MM.1S (cell line): Measurements from ENCODE around the gene CPEB3.

ENCODE experiments used
- EZH2 ChIP-seq: fragments of 300-600 bp; sonication (generic); optimal IDR thresholded peaks from 2 replicates; pipeline ENCODE3; 2017; ENCODE audit warnings: low read depth, mild to moderate bottlenecking, antibody characterized with exemption, low read length, mixed read lengths
- EZH2phosphoT487 ChIP-seq: fragments of 300-600 bp; sonication (generic); IDR thresholded peaks from 2 replicates; pipeline ENCODE4 v1.6.1; 2018; ENCODE audit warnings: antibody characterized with exemption, low read length
- TF ChIP-seq, protein P1 (sequence below): fragments of 300-600 bp; sonication (generic); IDR thresholded peaks from 2 replicates; pipeline ENCODE4 v1.5.1; 2016; ENCODE audit warnings: antibody characterized with exemption, low read length, mixed read lengths

GRCh38 chr10:92248566-92248965 is 42.3 kb downstream of the CPEB3 start:
- TF ChIP-seq, protein P1, sequence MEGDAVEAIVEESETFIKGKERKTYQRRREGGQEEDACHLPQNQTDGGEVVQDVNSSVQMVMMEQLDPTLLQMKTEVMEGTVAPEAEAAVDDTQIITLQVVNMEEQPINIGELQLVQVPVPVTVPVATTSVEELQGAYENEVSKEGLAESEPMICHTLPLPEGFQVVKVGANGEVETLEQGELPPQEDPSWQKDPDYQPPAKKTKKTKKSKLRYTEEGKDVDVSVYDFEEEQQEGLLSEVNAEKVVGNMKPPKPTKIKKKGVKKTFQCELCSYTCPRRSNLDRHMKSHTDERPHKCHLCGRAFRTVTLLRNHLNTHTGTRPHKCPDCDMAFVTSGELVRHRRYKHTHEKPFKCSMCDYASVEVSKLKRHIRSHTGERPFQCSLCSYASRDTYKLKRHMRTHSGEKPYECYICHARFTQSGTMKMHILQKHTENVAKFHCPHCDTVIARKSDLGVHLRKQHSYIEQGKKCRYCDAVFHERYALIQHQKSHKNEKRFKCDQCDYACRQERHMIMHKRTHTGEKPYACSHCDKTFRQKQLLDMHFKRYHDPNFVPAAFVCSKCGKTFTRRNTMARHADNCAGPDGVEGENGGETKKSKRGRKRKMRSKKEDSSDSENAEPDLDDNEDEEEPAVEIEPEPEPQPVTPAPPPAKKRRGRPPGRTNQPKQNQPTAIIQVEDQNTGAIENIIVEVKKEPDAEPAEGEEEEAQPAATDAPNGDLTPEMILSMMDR, result no peak
- TF ChIP-seq EZH2, result no peak
- no peak for TF ChIP-seq EZH2phosphoT487
